ENCODE results near the gene KCNJ5.

KCNJ5 gene

DNA sequence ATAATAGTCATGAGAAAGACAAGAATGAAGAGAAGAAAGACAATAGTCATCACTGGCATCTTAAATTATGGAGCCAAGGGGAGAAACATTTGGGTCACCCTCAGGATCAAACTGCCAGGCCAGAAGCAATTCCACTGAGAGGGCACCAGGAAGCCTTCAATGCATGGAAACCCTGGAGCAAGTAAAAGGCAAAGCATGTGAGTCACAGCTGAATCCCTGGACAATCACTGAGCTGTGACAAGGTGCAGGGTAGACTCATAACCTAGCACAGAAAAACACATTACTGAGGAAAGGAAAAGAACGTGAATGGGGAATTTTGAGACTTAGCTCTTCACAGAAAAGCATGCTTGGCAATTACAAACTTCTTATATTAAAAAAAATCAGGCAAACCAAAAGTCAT lies 25.7 kb upstream of the KCNJ5 start:
- Histone ChIP-seq H3F3A (ENCODE audit: control insufficient read depth, insufficient read depth) (no peaks in the 10 kb centered on the region), H3K79me2 (ENCODE audit: control insufficient read depth, low read length) (no peaks in the 10 kb centered on the region), H3K36me3 (ENCODE audit: control insufficient read depth, low read length) (no peaks in the 10 kb centered on the region), H3K4me1 (ENCODE audit: control insufficient read depth, low read length) (peaks cover 5% of the 10 kb centered on the region; the same call in 1 of the 2 replicates), H3K4me3 (ENCODE audit: low read length) (no peak overlapping the region), H3K9me3 (ENCODE audit: control insufficient read depth, insufficient read depth, low read length) (no peaks in the 10 kb centered on the region), H3K4me2 (ENCODE audit: low read length) (no peak overlapping the region), H4K20me1 (ENCODE audit: control insufficient read depth, insufficient read depth, low read depth, low read length) (no peaks in the 10 kb centered on the region), H3K27ac (ENCODE audit: low read depth, low read length) (no peak overlapping the region), H3K9me2 (replicated peaks; ENCODE audit: control insufficient read depth, low read length) (no peaks in the 10 kb centered on the region), H3K27me3 (ENCODE audit: control insufficient read depth, low read length) (0 out of 2 replicates have a peak, but pooled peaks cover 5% of the 10 kb centered on the region)
- TF ChIP-seq EZH2phosphoT487 (IDR thresholded peaks at IDR 0.05; ENCODE audit: borderline replicate concordance, low read length) (no peak), CTCF (IDR thresholded peaks at IDR 0.05; ENCODE audit: low read depth, low read length, poor library complexity, severe bottlenecking) (no peak)

GRCh38 chr11:128867277-128867676 lies 23.9 kb upstream of the KCNJ5 start, which contains the start of gene KCNJ1:
KCNJ1 (minus strand) TSS chr11:128867296; CDS start chr11:128840243, 27,053 bp downstream.
- Histone ChIP-seq H3K4me2 (ENCODE audit: low read length) (no peak within 1 kb of the TSS), H3K9me3 (ENCODE audit: control insufficient read depth, insufficient read depth, low read length) (no peaks in the 10 kb centered on the region), H3K4me3 (ENCODE audit: low read length) (no peak within 1 kb of the TSS), H3K79me2 (ENCODE audit: control insufficient read depth, low read length) (no peaks in the 10 kb centered on the region), H3K27ac (ENCODE audit: low read depth, low read length) (no peak within 1 kb of the TSS), H3K27me3 (ENCODE audit: control insufficient read depth, low read length) (0 out of 2 replicates have a peak, but pooled peaks cover 5% of the 10 kb centered on the region), H3K36me3 (ENCODE audit: control insufficient read depth, low read length) (no peaks in the 10 kb centered on the region), H3K4me1 (ENCODE audit: control insufficient read depth, low read length) (peaks cover 5% of the 10 kb centered on the region; the same call in 1 of the 2 replicates), H4K20me1 (ENCODE audit: control insufficient read depth, insufficient read depth, low read depth, low read length) (no peaks in the 10 kb centered on the region), H3F3A (ENCODE audit: control insufficient read depth, insufficient read depth) (no peaks in the 10 kb centered on the region), H3K9me2 (replicated peaks; ENCODE audit: control insufficient read depth, low read length) (no peaks in the 10 kb centered on the region)
- TF ChIP-seq CTCF (IDR thresholded peaks at IDR 0.05; ENCODE audit: low read depth, low read length, poor library complexity, severe bottlenecking) (no peak), EZH2phosphoT487 (IDR thresholded peaks at IDR 0.05; ENCODE audit: borderline replicate concordance, low read length) (no peak)

DNA sequence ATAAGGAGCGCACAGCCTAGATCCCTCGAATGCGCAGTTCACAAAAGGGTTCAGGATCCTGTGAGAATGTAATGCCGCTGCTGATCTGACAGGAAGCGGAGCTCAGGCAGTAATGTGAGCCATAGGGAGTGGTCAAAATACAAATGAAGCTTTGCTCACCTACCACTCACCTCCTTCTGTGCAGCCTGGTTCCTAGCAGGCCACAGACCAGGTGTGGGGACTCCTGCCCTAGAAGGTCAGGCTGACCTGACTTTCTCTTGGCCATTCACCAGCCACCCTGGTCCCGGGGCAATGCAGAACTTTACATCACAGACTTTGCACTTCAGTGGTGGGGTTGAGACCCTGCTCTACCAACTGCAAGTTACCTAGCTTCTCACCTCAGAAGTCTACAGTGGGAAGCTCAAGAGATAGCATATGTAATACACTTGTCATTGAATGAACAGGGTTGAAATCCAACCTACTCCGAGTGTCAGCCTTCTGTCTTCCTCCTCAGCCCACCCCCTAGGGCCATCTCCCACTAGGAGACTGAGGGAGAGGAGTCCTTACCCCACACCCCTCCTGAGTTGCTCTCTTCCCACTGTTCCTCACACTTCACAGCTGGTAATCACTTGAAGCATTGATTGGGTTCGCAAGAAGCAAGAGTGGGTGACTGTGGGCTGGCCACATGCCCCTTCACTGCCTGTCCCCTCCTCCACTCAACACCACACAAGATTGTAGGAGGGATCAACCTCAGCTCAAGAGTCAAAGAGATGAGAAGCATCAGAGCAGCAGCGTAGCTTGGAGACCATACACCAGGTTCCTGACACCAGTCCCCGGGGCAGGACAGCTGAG lies 22.1 kb upstream of the KCNJ5 start:
- H3K4me3 ChIP-seq (ENCODE audit: low read length): no peak overlapping the region
- no peaks in the 10 kb centered on the region for H3F3A ChIP-seq (ENCODE audit: control insufficient read depth, insufficient read depth)
- H3K27me3 ChIP-seq (ENCODE audit: control insufficient read depth, low read length): peaks cover 9% of the 10 kb centered on the region
- no peaks in the 10 kb centered on the region for H4K20me1 ChIP-seq (ENCODE audit: control insufficient read depth, insufficient read depth, low read depth, low read length)
- H3K36me3 ChIP-seq (ENCODE audit: control insufficient read depth, low read length): no peaks in the 10 kb centered on the region
- no peak overlapping the region for H3K27ac ChIP-seq (ENCODE audit: low read depth, low read length)
- no peaks in the 10 kb centered on the region for H3K9me3 ChIP-seq (ENCODE audit: control insufficient read depth, insufficient read depth, low read length)
- no peaks in the 10 kb centered on the region for H3K9me2 ChIP-seq (replicated peaks; ENCODE audit: control insufficient read depth, low read length)
- no peaks in the 10 kb centered on the region for H3K79me2 ChIP-seq (ENCODE audit: control insufficient read depth, low read length)
- TF ChIP-seq EZH2phosphoT487 (IDR thresholded peaks at IDR 0.05; ENCODE audit: borderline replicate concordance, low read length) (no peak), CTCF (IDR thresholded peaks at IDR 0.05; ENCODE audit: low read depth, low read length, poor library complexity, severe bottlenecking) (no peak)
- no peak overlapping the region for H3K4me2 ChIP-seq (ENCODE audit: low read length)
- no peaks in the 10 kb centered on the region for H3K4me1 ChIP-seq (ENCODE audit: control insufficient read depth, low read length)

Data from DOHH2 (cell line).